ENCODE results near the gene ZFPM1.

Gene ZFPM1

DNA sequence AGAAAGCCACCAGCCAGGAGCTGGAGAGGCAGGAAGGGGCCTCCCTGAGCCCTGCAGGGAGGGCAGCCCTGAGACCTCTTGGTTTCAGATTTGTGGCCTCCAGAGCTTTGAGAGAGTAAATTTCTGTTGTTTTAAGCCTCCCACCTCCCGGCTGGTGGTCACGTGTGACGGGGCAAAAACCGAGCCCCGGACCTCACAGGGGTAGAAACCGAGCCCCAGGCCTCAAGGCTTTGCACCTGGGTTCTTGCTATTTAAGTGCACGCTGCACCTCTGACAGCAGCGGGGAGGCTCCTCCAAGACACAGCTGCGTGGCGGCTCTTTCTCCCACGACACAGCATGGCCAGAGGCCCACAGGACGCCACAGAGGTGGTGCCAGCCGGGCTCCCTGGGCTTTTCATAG is 99.7 kb downstream of the ZFPM1 start:
- in situ Hi-C loops (cut with MboI; ENCODE audit: low sequenced_read_pairs): no loop called here

DNA sequence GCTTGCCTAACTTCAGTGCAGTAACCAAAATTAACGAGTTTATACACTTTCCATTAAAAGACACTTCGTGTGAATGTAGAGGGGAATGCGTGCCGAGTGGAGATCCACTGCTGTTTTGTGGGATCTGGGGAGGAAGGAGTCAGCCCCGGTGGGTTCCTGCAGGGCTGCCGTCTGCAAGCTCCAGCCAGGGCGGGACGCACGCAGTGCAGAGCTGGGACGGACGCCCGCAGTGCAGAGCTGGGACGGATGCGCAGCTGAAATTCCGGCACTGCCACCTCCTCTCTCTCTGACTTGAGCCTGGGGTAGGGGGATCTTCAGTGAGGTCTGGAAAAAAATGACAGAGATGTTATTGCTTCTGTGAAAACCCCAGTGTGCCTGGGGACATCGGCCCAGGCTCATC is 100.7 kb downstream of the ZFPM1 start:
- in situ Hi-C loops (cut with MboI; ENCODE audit: low sequenced_read_pairs): no loop called here

GRCh38 chr16:88554711-88555264 is 101.7 kb downstream of the ZFPM1 start:
- in situ Hi-C loops (cut with MboI; ENCODE audit: low sequenced_read_pairs): no loop called here

GRCh38 chr16:88556294-88556988 is 103.4 kb downstream of the ZFPM1 start:
- in situ Hi-C loops (cut with MboI; ENCODE audit: low sequenced_read_pairs): no loop called here

DNA sequence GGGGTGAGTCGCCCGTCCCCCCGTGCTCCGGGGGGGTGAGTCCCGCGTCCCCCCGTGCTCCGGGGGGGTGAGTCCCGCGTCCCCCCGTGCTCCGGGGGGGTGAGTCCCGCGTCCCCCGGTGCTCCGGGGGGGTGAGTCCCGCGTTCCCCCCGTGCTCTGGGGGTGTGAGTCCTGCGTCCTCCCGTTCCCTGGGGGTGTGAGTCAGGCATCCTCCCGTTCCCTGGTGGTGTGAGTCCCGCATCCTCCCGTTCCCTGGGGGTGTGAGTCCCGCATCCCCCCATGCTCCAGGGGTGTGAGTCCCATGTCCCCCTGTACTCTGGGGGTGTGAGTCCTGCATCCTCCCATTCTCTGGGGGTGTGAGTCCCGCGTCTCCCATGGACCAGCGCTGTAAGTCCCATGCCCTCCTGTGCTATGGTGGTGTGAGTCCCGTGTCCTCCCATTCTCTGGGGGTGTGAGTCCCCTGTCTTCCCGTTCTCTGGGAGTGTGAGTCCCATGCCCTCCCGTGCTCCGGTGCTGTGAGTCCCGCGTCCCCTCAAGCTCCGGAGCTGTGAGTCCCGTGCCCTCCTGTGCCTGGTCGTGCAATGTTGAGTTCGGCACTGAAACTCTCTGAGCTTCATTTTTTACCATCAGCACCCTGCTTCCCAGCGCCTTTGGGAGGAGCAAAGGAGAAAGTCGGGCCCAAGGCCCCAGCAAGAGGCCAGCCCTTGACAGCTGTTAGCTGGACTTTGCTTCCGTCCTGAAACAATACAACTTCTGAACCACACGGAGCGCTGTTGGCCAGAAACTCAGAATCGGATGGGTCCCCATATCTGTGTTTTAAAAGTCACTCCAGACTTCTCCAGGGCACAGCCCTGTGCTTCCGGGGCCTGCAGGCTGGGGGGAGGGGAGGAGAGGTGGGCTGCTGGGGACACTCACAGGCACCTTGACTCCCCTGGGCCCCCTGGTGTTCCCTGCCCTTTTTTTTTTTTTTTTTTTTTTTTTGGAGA is 105.7 kb downstream of the ZFPM1 start:
- in situ Hi-C loops (cut with MboI; ENCODE audit: low sequenced_read_pairs): no loop called here

GRCh38 chr16:88560714-88561484 is 107.8 kb downstream of the ZFPM1 start:
- in situ Hi-C loops (cut with MboI; ENCODE audit: low sequenced_read_pairs): no loop called here

DNA sequence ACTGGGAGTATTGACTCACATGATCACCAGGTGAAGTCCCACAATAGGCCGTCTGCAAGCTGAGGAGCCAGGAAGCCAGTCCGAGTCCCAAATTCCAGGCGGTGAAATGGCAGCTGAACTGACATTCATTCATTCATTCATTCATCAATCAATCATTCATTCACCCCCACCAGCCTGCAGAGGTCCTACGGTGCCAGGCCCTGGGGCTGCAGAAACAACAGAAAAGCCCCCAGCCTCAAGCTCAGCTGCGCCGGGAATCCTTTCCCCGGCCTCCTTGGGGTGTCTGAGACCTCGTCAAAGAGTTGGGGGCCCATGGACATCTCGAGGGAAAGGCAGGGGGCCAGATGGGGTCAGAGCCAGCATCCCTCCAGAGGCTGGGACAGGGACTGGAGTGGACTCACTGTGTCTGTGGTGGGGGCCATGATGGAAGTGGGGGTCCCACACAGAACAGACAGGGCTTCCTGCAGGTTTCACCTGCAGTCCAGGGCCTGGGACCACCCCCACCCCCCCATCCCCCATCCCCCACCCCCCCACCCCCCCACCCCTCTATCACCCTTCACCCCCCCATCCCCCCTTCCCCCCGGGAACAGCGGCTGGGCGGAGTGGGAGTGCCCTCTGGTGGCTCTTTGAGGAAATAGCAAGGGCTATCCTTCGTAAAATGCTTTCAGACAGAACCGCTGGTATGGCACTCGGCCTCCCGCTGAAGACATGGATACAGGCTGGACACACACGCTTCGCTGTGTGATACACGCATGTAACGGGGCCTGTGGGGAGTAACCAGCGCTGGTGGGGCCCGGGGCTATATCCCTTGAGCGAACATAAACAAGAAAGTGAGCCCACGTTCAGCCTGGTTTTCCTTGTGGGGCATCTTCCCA is 108.6 kb downstream of the ZFPM1 start:
- in situ Hi-C loops (cut with MboI; ENCODE audit: low sequenced_read_pairs): no loop called here

DNA sequence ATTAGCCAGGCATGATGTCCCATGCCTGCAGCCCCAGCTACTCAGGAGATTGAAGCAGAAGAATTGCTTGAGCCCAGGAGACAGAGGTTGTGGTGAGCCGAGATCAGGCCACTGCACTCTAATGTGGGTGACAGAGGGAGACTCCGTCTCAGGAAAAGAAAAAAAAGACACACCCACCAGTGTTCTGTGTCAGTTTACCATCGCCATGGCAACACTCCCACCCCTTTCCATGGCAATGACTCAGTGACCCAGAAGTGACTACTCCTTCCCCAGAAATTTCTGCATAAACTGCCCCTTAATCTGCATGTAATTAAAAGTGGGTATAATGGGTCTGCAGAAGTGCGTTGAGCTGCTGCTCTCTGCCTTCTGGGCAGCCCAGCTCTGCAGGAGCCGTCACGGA is 113.1 kb downstream of the ZFPM1 start:
- in situ Hi-C loops (cut with MboI; ENCODE audit: low sequenced_read_pairs): no loop called here

DNA sequence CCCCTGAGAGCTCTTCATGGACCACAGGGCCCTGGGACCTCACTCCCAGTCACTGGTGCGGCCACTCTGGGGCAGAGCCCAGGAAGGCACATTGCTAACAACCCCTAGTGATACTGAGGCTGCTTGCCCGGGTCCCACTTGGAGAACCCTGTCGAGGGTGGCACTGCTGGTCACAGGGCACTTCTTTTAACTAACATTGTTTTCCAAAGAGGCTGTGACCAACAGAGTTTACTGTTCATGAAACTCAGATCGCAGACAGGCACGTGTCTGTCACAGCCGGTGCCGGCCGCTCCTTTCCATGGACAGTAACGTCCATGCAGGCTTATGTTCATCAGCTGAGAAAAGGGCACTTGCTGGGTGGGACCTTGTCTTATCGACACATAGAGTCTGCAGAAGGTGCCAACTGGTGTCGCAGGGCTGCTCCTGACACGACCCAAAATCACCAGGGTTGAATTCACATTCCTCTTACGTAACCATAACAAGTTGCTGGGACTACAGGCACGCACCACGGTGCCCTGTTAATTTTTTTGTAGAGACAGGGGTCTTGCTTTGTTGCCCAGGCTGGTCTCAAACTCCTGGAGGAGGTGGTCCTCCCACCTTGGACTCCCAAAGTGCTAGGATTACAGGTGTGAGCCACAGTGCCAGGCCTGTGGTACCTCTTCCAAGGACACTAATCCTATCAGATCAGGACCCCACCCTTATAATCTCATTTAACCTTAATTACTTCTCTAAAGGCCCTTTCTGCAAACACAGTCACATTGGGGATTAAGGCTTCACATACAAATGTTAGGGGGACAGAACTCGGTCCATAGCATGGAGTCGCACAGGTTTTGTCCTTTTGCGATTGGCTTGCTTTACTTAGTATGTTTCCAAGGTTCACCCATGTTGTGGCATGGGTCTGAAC is 115.9 kb downstream of the ZFPM1 start:
- in situ Hi-C loops (cut with MboI; ENCODE audit: low sequenced_read_pairs): no loop called here

- in situ Hi-C loops (cut with MboI; ENCODE audit: low sequenced_read_pairs): no loop called here
Observed at GRCh38 chr16:88569614-88569984, 116.5 kb downstream of the ZFPM1 start.

DNA sequence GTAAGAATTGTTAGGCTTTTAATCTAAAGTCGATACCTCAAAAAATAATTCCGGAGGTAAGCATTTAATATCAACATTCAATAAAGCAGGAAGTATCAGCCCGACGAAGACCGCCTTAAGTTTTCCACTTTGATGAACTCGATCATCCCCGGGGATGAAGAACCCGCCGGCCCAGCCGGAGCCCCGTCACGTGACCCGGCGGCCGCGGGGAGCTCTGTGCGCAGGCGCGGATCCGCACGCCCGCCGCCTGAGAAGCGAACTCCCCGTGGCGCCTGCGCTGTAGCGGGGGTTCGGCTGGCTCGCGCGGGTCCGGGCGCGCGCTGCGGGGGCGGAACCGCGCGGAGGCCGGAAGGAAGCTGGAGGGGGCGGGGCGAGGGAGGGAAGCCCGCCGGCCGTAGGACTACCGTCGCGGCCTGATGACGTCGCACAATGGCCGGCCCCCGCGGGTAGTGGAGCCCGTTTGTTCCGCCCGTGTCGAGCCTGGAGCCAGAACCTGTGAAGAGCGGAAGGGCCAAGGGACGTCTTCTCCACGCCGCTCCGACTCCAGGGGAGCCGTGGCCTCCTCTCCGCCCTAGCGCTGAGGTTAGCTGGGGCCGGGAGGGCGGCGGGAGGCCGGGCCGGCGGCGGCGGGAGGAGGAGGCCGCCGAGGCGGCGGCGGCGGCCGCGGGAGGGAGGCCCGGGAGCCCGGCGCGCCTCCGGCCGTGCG is 117.1 kb downstream of the ZFPM1 start, which contains the start of gene ZC3H18:
ZC3H18 (plus strand) TSS at position 419 of the 706 bp plus-strand sequence. CDS start 6,721 bp downstream, outside the sequence.
- in situ Hi-C loops (cut with MboI; ENCODE audit: low sequenced_read_pairs): no loop called here

DNA sequence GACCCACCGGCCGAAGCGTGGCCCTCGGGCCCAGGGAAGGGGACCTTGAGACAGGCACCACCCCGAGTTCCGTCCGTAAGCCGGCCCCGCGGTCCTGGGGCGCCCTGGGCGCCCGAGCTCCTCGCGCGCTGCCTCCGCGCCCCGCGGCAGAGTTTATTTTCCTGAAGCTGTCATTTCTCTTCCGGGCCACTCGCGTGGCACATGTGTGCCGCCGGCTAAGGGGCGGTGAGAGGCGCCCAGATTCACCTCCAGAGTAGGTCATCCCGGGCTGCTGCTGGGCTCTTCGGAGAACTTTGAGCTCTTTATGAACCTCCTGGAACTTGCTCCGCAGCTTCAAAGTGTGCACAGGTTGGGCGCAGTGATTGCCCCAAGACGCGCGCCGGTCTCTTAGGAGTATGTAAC is 117.6 kb downstream of the ZFPM1 start:
- in situ Hi-C loops (cut with MboI; ENCODE audit: low sequenced_read_pairs): no loop called here

- in situ Hi-C loops (cut with MboI; ENCODE audit: low sequenced_read_pairs): no loop called here
Observed at GRCh38 chr16:88575251-88575650, 122.2 kb downstream of the ZFPM1 start.

- in situ Hi-C loops (cut with MboI; ENCODE audit: low sequenced_read_pairs): no loop called here
Observed at GRCh38 chr16:88576307-88576706, 123.2 kb downstream of the ZFPM1 start.

DNA sequence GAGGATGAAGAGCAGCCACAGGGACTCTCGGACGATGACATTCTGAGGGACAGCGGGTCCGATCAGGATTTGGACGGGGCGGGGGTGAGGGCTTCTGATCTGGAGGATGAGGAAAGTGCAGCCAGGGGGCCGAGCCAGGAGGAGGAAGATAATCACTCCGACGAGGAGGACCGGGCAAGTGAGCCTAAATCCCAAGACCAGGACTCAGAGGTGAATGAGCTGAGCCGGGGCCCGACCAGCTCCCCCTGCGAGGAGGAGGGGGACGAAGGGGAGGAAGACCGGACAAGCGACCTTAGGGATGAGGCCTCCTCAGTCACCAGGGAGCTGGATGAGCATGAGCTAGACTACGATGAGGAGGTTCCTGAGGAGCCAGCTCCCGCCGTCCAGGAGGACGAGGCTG is 124.1 kb downstream of the ZFPM1 start:
- in situ Hi-C loops (cut with MboI; ENCODE audit: low sequenced_read_pairs): no loop called here

GRCh38 chr16:88578446-88579313 is 125.6 kb downstream of the ZFPM1 start:
- in situ Hi-C loops (cut with MboI; ENCODE audit: low sequenced_read_pairs): no loop called here

DNA sequence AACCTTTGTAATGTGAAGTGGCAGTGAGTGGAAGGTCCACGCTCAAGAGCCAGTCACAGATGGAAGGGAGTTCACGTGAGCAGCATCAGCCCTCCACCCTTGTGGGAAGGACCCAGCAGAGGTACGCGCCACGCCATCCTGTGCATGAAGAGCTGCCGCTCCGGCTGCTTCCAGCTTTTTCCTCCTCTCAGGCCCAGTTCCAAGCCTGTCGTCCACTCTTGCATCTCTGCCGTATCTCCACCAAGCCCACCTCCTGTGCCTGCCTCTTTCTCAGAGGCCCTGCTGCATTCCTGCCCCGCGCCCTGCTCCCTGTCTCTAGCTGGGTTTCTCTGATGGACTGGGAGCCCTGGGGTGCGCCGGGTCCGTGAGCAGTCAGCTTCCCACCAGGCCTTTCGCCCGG is 127.3 kb downstream of the ZFPM1 start:
- in situ Hi-C loops (cut with MboI; ENCODE audit: low sequenced_read_pairs): no loop called here
